Ovary (tissue), 9 donors: ENCODE measurements around the gene CRYGB. TPM values are rescaled to one million over a fixed set of nuclear protein-coding genes. Genes with fewer than 3 reads are reported as not detected.
A peak's percentile ranks its signal among the peaks of the same experiment; 100 is the strongest.

Source experiments
- DNase-seq, 5 donors: peaks; one replicate each; pipeline ENCODE4 v3.0.0-alpha.2; 2019 to 2020
- H3K27ac ChIP-seq, 2 donors: fragments of 200-600 bp; one replicate each; pipeline versions ENCODE4 v1.5.1 to v1.8.0; 2019 to 2022
- H3K27me3 ChIP-seq: fragments of 200-600 bp; one replicate; pipeline ENCODE4 v1.8.0; 2022
- H3K36me3 ChIP-seq: fragments of 200-600 bp; sonication (generic); one replicate; pipeline ENCODE4 v1.5.1; 2019
- H3K4me1 ChIP-seq: one replicate; pipeline ENCODE4 v1.8.1; 2013; ENCODE audit warnings: mild to moderate bottlenecking, moderate library complexity; ENCODE audit not compliant: insufficient read depth
- H3K4me3 ChIP-seq: fragments of 200-600 bp; sonication (generic); one replicate; pipeline ENCODE4 v1.5.1; 2017
- H3K9me3 ChIP-seq, 2 donors: fragments of 200-600 bp in 1 of 2; sonication (generic) in 1 of 2; one replicate each; pipeline versions ENCODE4 v1.5.1 to v1.8.1; 2013 to 2019; ENCODE audit warnings: mild to moderate bottlenecking in 1 of 2, moderate library complexity in 1 of 2
- CTCF ChIP-seq, 3 donors: fragments of 450-650 bp in 2 of 3; fragments of 200-600 bp in 1 of 3; IDR thresholded peaks; one replicate each; pipeline versions ENCODE4 v1.5.1 to v1.8.0; 2016 to 2022; ENCODE audit warnings: antibody characterized with exemption in 3 of 3, mild to moderate bottlenecking in 1 of 3
- EP300 ChIP-seq: sonication (generic); formaldehyde crosslinking; IDR thresholded peaks from one replicate; pipeline ENCODE4 v1.6.1; 2017; ENCODE audit warnings: antibody characterized with exemption
- POLR2A ChIP-seq: fragments of 450-650 bp; IDR thresholded peaks from one replicate; pipeline ENCODE4 v1.6.1; 2017; ENCODE audit warnings: antibody characterized with exemption, mild to moderate bottlenecking, moderate library complexity
- WGBS, 3 donors: extraction: QIAGEN DNeasy Blood & Tissue Kit in 1 of 3; methylation state at CpG; one replicate each; pipeline versions ENCODE4 v1.1.5 to v1.1.7; 2013 to 2017; 5-methylcytosine and 5-hydroxymethylcytosine counted together
- intact Hi-C, 4 donors: fragments of 100-400 bp; cut with DNase I; formaldehyde crosslinking; loops; one replicate each; pipeline versions ENCODE4 v1.11.0 to v1.15.1; 2022 to 2023
- polyA plus RNA-seq, 2 donors: library from polyadenylated mRNA; stranded (reverse); fragments of 200-250 nt in 1 of 2; fragments of 350-450 nt in 1 of 2; fragmentation: Illumina TruSeq in 1 of 2; extraction: RNeasy Lipid Tissue Mini Kit (QIAGEN cat#74804) in 1 of 2; gene quantifications; one replicate each; pipeline ENCODE4 v1.2.3, GENCODE V29; 2013 to 2014
- total RNA-seq, 7 donors: library from RNA; depleted of rRNA in 2 of 7; stranded (reverse); fragments of >200 nt in 2 of 7; fragmentation: NEBNext Ultra II Directional in 3 of 7; extraction: Animal tissue kit (Norgen Biotek cat#: 25700) in 3 of 7; gene quantifications; one replicate each; pipeline versions ENCODE4 v1.1.0 to v1.2.4, GENCODE V29; 2016 to 2023
- donor health status: DM: no; HTN: no; CAD: no; lungs with moderate emphysema.
- donor health status: DM: no; HTN: no; CAD: no.
- donor health status: Bipolar disorder and iron deficiency.
- donor health status: DM: yes; HTN: yes; CAD: no.
- donor health status: DM: no; HTN: no; CAD: no.
- donor health status: DM: yes; HTN: yes; CAD: no.

CRYGB gene
- total and polyA plus RNA-seq, 9 donors, result not detected

- WGBS, 3 donors, result 39 to 42% (median 41%) methylated on average over 11 of the region's 11 CpGs
Measured at GRCh38 chr2:208135794-208136715, 9.9 kb downstream of the CRYGB start.

DNA sequence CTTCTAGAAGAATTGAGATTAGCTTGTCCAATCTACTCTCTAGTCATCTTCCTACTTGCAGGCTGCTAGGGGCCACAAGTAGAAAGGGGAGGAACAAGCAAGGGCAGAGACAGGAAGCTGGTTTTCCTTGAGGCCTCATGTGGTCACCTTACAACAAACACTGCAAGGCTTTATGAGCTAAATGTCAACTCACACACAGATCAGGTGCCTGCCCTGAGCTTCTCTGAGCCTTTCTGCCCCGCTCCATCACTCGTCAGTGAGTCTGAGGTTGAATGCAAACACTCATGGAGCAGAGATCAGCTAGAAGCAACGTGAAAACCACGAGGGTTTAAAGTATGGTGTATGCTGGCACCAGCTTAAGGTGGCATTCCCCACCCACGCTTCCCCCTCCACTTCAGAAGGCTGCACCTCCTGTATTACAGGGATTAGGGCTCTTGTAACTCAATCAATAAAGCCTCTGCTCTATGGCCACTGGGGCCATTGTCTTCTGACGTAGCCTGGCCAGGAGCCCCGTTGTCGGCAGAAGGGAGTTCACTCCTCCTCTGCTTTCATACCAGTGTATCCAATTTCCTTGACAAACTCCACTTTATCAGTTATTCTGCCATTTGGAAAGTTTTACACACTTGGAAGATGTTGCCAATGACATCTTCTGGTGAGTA lies 10.9 kb downstream of the CRYGB start:
- peaks cover 9% of the 10 kb centered on the region for H3K4me1 ChIP-seq
- WGBS, 3 donors, result 42 to 49% (median 45%) methylated on average over 7 to 8 of the region's 8 CpGs

More at GRCh38 chr2:208135794-208136715, 9.9 kb downstream of the CRYGB start:
- peaks cover 9% of the 10 kb centered on the region for H3K4me1 ChIP-seq
- no peaks in the 10 kb centered on the region for H3K36me3 ChIP-seq
- H3K9me3 ChIP-seq, result no peaks in the 10 kb centered on the region
- peak; percentile 23 to 44 (median 41) for DNase-seq
- no peaks in the 10 kb centered on the region for H3K27me3 ChIP-seq
- intact Hi-C loops, result no loop called here
- H3K27ac ChIP-seq, result peak overlapping the region in 1 of 2 donors; percentile 60
- H3K4me3 ChIP-seq, result no peak overlapping the region
- TF ChIP-seq EP300 (no peak), CTCF (IDR thresholded peaks at IDR 0.05) (no peak), POLR2A (no peak)

GRCh38 chr2:208130712-208131110 lies 15.2 kb downstream of the CRYGB start:
- DNase-seq, result no peak
- Histone ChIP-seq H3K4me1 (peaks cover 9% of the 10 kb centered on the region), H3K4me3 (no peak overlapping the region), H3K27ac (peak overlapping the region in 1 of 2 donors; percentile 48), H3K36me3 (no peaks in the 10 kb centered on the region), H3K27me3 (no peaks in the 10 kb centered on the region), H3K9me3 (no peaks in the 10 kb centered on the region)
- 24 to 38% (median 25%) methylated on average over 6 of the region's 6 CpGs for WGBS, 3 donors
- no peak for TF ChIP-seq CTCF (IDR thresholded peaks at IDR 0.05)
- TF ChIP-seq POLR2A, result no peak
- no peak for TF ChIP-seq EP300
- intact Hi-C loops, result no loop called here

More for the DNA sequence above, 10.9 kb downstream of the CRYGB start:
- Histone ChIP-seq H3K27me3 (no peaks in the 10 kb centered on the region), H3K27ac (peak overlapping the region in 1 of 2 donors; percentile 60), H3K4me3 (no peak overlapping the region), H3K36me3 (no peaks in the 10 kb centered on the region), H3K9me3 (no peaks in the 10 kb centered on the region)
- intact Hi-C loops, result no loop called here
- DNase-seq, result no peak
- TF ChIP-seq POLR2A (no peak), EP300 (no peak), CTCF (IDR thresholded peaks at IDR 0.05) (no peak)

DNA sequence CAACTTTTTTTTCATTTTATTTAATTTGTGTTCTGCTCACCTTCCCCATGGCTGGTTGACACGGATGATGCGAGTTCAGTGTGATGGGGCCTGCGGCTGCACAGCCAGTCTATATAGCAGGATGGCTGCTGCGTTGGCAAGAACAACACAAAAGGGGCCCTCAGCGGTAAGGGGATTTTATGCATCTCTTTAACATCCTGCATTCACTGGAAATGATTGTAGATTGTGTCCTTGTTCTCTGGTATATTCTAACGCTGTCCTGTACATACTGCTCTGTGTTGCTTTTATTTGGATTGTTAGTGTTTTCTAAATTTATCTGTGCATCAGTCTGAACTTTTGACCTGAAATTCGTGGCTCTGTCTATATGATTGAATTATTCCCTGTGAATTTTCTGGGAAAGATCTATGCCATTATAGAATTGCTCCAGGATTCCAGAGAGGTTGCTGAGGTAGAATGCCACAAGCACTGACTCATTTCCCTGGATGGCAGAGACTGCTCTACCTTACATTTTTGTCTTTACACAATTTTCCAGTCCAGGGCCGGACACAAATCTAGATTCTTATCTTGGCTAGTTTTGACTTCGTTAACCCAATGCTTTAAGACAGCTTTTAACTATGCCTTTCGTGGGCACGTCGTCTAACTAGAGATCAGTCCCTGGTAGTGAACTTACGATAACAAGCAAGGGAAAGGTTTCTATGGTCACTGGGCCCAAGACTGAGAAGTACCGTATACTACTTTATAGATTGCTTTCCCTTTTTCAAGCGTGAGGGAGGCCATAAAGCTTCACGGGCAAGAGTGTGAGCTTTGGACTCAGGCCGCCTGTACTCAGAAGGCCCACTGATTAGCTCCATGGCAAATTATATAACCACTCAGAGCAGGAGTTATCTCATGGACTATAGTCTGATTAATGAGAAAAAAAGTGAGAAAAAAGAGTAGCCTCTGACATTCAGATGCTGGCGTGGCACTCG lies 15.9 kb downstream of the CRYGB start, which contains the start of gene CRYGC:
CRYGC (minus strand) TSS at position 85 of the 968 bp plus-strand sequence; CDS start at position 49, 36 bp downstream.
- no peaks in the 10 kb centered on the region for H3K9me3 ChIP-seq
- H3K27me3 ChIP-seq, result no peaks in the 10 kb centered on the region
- TF ChIP-seq CTCF (IDR thresholded peaks at IDR 0.05) (no peak), EP300 (no peak), POLR2A (no peak)
- H3K4me1 ChIP-seq, result peaks cover 3% of the 10 kb centered on the region
- H3K4me3 ChIP-seq, result no peak within 1 kb of the TSS
- H3K27ac ChIP-seq, result peak within 1 kb of the TSS in 1 of 2 donors; percentile 48
- intact Hi-C loops, result no loop called here
- no peak for DNase-seq
- H3K36me3 ChIP-seq, result no peaks in the 10 kb centered on the region
- WGBS, 3 donors, result 52 to 60% (median 54%) methylated on average over 19 of the region's 19 CpGs
